HEK293 (cell line): ENCODE measurements around the gene STMP1.
A peak's percentile ranks its signal among the peaks of the same experiment; 100 is the strongest.

ENCODE experiments used
- CTCF ChIA-PET: fragments of 350-600 bp; formaldehyde crosslinking; extraction: SDS; loops from one replicate; lab custom pipeline; 2021; ENCODE audit warnings: antibody characterized with exemption; lab: Yijun Ruan, JAX
- POLR2A ChIA-PET: fragments of 300-600 bp; formaldehyde crosslinking; extraction: SDS; loops from one replicate; lab custom pipeline; 2020; ENCODE audit warnings: antibody characterized with exemption, inconsistent platforms; lab: Yijun Ruan, JAX
- H3K27ac ChIP-seq: fragments of 200-500 bp; sonication (Bioruptor generic); 2 replicates; pipeline ENCODE4 v1.5.1; 2014; ENCODE audit warnings: low read depth, low read length, control low read depth, inconsistent platforms; ENCODE audit errors: extremely low read depth
- H3K36me3 ChIP-seq, 2 experiments: fragments of 200-500 bp in 1 of 2; sonication (Bioruptor generic) in 1 of 2; 1 replicate in 1 of 2; 2 replicates in 1 of 2; pipeline ENCODE4 v1.5.1; 2014 to 2017; ENCODE audit warnings: inconsistent platforms in 2 of 2, low read length in 2 of 2; ENCODE audit not compliant: control insufficient read depth in 2 of 2, insufficient read depth in 1 of 2
- H3K4me1 ChIP-seq: fragments of 200-500 bp; sonication (Bioruptor generic); 2 replicates; pipeline ENCODE4 v1.5.1; 2014; ENCODE audit warnings: mild to moderate bottlenecking, low read length, inconsistent platforms; ENCODE audit not compliant: control insufficient read depth, insufficient read depth
- H3K4me3 ChIP-seq: 2 replicates; pipeline ENCODE4 v1.5.1; 2011; ENCODE audit warnings: low read depth, mild to moderate bottlenecking, control low read depth, low read length, moderate library complexity
- H3K9me3 ChIP-seq: fragments of 200-500 bp; sonication (Bioruptor generic); 2 replicates; pipeline ENCODE4 v1.5.1; 2014; ENCODE audit warnings: low read depth, low read length, inconsistent platforms; ENCODE audit not compliant: control insufficient read depth, insufficient read depth
- INSM2 ChIP-seq: fragments of 450-650 bp; formaldehyde crosslinking; IDR thresholded peaks from 2 replicates; pipeline ENCODE4 v1.5.1; 2016; ENCODE audit warnings: missing biosample characterization, missing genetic modification characterization
- KLF7 ChIP-seq: fragments of 450-650 bp; formaldehyde crosslinking; IDR thresholded peaks from 2 replicates; pipeline ENCODE4 v1.5.1; 2016; ENCODE audit warnings: missing biosample characterization, missing genetic modification characterization, borderline replicate concordance
- MEIS1 ChIP-seq: sonication (generic); formaldehyde crosslinking; IDR thresholded peaks from 2 replicates; pipeline ENCODE4 v1.8.1; 2022; ENCODE audit warnings: missing genetic modification reagents, mild to moderate bottlenecking, borderline replicate concordance
- PATZ1 ChIP-seq: fragments of 450-650 bp; formaldehyde crosslinking; IDR thresholded peaks from 2 replicates; pipeline ENCODE4 v1.5.1; 2016; ENCODE audit warnings: missing biosample characterization, missing genetic modification characterization
- PRDM10 ChIP-seq: fragments of 450-650 bp; formaldehyde crosslinking; IDR thresholded peaks from 2 replicates; pipeline ENCODE4 v1.5.1; 2016; ENCODE audit warnings: missing biosample characterization, missing genetic modification characterization
- ZNF16 ChIP-seq: fragments of 450-650 bp; formaldehyde crosslinking; IDR thresholded peaks from 2 replicates; pipeline ENCODE4 v1.5.1; 2016; ENCODE audit warnings: low read depth, missing biosample characterization, missing genetic modification characterization
- ZNF449 ChIP-seq: fragments of 450-650 bp; formaldehyde crosslinking; IDR thresholded peaks from 2 replicates; pipeline ENCODE4 v1.5.1; 2017; ENCODE audit warnings: missing biosample characterization, mild to moderate bottlenecking, missing genetic modification characterization, moderate library complexity
- ZNF48 ChIP-seq: fragments of 450-650 bp; formaldehyde crosslinking; IDR thresholded peaks from 2 replicates; pipeline ENCODE4 v1.5.1; 2016; ENCODE audit warnings: missing biosample characterization, missing genetic modification characterization
- ZNF521 ChIP-seq: fragments of 450-650 bp; formaldehyde crosslinking; IDR thresholded peaks from 2 replicates; pipeline ENCODE4 v1.5.1; 2017; ENCODE audit warnings: missing biosample characterization, mild to moderate bottlenecking, missing genetic modification characterization
- ZNF555 ChIP-seq: fragments of 450-650 bp; formaldehyde crosslinking; conservative IDR thresholded peaks from 2 replicates; pipeline ENCODE4 v1.5.1; 2017; ENCODE audit warnings: missing biosample characterization, mild to moderate bottlenecking, missing genetic modification characterization, inconsistent platforms
- ZNF768 ChIP-seq: fragments of 450-650 bp; formaldehyde crosslinking; IDR thresholded peaks from 2 replicates; pipeline ENCODE4 v1.5.1; 2018; ENCODE audit warnings: missing biosample characterization, mild to moderate bottlenecking, missing genetic modification characterization
- ZNF830 ChIP-seq: fragments of 450-650 bp; IDR thresholded peaks from 2 replicates; pipeline ENCODE4 v1.5.0; 2018; ENCODE audit warnings: missing biosample characterization, missing genetic modification characterization, low read depth, mild to moderate bottlenecking, moderate library complexity

STMP1 gene

GRCh38 chr7:135709508-135709907 lies 47.2 kb downstream of the STMP1 start:
- Histone ChIP-seq H3K9me3 (no peaks in the 10 kb centered on the region), H3K4me3 (no peak overlapping the region), H3K4me1 (no peaks in the 10 kb centered on the region), H3K27ac (no peak overlapping the region), H3K36me3 (peaks cover 0 to 3% of the 10 kb centered on the region in 2 experiments; a peak in 1 of 3 replicates)
- ChIA-PET POLR2A (no interaction called here), CTCF (interaction anchor here (0.6 to 5.0 kb wide), 6 partner anchors 8 to 398 kb away, joined by 3 to 58 read pairs (median 4); no protein-coding TSS in a partner anchor)
- no peak for TF ChIP-seq INSM2
- TF ChIP-seq ZNF449 (tag by site-specific recombination) = no peak
- no peak for TF ChIP-seq ZNF768 (tag by site-specific recombination)
- no peak for TF ChIP-seq ZNF16 (tag by site-specific recombination)
- TF ChIP-seq KLF7 (tag by site-specific recombination) = no peak
- no peak for TF ChIP-seq ZNF555 (tag by site-specific recombination)
- TF ChIP-seq MEIS1 (CRISPR knock-in tag) = no peak
- no peak for TF ChIP-seq ZNF521
- no peak for TF ChIP-seq ZNF830
- TF ChIP-seq PRDM10 (tag by site-specific recombination) = no peak

GRCh38 chr7:135710417-135711138 lies 48.3 kb downstream of the STMP1 start:
- CTCF ChIA-PET = interaction anchor here (0.7 to 5.0 kb wide), 13 partner anchors 9 to 196 kb away, joined by 3 to 58 read pairs (median 3); no protein-coding TSS in a partner anchor
- TF ChIP-seq ZNF48 (no peak), PATZ1 (0 out of 2 replicates have a peak, but pooled peaks have one; percentile 22)
- Histone ChIP-seq H3K9me3 (no peaks in the 10 kb centered on the region), H3K4me1 (peaks cover under 1% of the 10 kb centered on the region; the same call in 1 of the 2 replicates), H3K4me3 (no peak overlapping the region), H3K27ac (no peak overlapping the region), H3K36me3 (peaks cover 0 to 7% of the 10 kb centered on the region in 2 experiments; a peak in 1 of 3 replicates)
- POLR2A ChIA-PET = no interaction called here
